Activated CD4-positive, CD25-positive, alpha-beta regulatory T cell treated with anti-CD3 and anti-CD28 coated beads, Interleukin-2, amount 50 U/mL, for 24 hours (primary cell): ENCODE data around the gene TCF12.

Source experiments
- ATAC-seq, 2 donors: fragments of 150-1000 bp; cut with Tn5 transposase; one replicate each; pipeline ENCODE4 v1.10.0; 2021; ENCODE audit warnings: mild to moderate bottlenecking in 1 of 2, moderate library complexity in 1 of 2

The TCF12 gene

DNA sequence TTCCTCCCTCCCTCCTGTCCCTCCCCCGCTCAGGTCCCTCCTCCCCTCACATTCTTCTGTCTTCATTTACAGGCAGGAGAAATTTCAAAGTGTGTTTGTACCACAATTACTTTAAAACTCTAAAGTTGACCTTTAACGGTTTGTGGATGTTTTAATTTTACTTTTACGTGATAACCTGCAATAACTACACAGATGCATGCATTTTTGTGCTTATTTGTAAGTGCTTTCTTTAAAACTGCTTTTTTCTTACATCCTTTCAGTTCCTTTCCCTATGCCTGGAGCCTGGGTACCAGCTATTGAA, 406.1 kb downstream of the TCF12 start:
- ATAC-seq: no peak

DNA sequence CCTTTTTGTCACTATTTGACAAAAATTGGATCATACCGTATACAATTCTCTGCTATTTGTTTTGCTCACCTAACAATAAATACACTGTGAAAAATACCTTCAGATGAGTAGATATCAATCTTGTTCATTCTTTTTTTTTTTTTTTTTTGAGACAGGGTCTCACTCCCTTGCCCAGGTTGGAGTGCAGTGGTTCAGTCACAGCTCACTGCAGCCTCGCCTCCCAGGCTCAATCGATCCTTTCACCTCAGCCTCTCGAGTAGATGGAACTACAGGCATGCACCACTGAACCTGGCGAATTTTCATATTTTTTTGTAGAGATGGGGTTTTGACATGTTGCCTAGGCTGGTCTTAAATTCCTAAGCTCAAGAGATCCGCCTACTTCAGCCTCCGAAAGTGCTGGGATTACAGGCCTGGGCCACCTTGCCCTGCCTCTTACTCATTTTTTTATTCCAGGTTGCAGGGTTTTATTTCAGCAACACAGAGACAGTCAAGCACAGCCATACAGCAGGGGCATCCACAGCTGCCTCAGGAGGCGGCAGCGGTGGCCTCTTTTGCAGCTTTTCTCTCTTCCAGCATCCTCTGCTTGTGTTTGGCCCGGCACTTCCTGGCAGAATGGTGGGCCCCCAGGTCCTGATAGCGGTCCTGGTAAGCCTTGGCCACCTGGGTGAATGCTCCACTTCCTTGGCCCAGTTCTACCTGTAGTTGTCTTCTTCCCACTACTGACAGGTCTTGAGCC, 406.7 kb downstream of the TCF12 start:
- ATAC-seq: no peak

DNA sequence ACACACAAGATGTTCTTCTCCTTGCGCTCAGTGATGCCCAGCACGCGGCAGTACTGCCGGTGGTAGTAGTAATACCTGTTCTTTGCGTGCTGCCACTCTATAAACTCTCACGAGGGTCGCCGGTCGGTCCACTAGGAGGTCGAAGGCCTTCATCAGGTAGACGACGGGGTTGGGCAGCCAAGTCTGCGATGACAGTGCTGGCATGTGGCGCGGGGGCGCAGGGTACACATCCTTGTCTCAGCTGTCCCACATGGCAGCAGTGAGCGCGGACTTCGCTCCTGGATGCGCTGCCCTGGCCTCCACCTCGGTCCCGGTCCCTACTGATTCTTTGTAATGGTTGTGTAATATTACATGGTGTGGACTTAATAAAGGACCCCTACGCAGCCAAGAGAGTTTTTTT, 407.8 kb downstream of the TCF12 start:
- no peak for ATAC-seq

DNA sequence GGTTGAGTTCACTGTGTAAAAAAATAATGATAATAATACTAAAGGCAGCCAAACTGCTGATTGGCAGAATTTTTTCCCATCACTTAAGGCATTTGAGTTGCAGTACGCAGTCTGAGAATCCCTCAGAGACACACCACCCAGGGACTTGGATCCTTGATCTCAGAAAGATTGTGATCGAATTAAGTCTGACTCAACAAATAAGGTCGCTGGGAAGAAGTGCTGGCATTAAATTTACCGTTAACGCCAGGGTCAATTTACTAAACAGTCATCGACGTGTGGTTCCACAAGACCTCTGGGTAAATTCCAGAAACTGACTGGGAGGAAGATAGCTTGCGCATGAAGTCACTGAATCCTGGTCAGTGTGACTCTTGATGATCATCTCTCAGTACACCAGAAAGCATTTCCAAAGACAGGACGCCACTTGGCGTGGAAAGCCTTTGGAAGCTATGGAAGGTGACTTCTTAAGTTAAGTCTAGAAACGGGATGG, 409.6 kb downstream of the TCF12 start:
- no peak for ATAC-seq

DNA sequence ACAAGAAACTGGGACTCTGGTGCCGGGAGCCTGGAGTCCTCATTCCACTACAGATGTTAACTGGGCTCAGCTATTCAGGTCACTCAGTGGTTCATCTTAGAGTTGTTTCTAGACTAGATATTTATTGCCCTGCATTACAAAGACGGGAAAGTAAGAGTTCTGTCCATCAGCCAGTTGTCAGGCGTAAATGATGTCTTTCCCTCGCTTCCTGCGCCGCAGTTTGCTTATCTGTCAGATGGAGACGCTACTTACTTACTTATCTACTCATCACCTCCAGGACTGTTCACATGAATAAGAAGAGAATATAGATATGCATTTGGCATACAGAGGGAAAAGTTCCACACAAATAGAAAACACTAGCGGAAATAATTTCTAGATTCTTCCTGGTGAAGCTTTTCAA, 410.0 kb downstream of the TCF12 start:
- no peak for ATAC-seq

DNA sequence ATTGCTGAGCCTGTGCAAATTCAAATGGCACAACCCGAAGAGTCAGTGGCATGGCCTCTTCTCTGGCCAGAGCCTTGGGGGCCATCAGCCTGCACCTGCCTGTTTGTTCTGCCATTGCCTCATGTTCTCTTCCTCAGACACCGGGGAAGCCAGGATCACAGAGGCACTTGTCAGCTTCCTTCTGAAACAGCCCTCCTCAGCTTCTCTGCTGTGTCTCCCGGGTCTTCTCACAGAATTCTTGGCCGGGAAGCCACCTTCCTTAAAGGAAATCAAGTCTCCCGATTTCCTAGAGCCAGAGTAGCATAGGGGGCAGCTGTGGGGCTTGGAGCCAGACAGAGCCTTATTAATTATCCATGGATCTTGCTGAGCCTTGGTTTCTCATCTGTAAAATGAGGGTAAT, 410.5 kb downstream of the TCF12 start:
- no peak for ATAC-seq

DNA sequence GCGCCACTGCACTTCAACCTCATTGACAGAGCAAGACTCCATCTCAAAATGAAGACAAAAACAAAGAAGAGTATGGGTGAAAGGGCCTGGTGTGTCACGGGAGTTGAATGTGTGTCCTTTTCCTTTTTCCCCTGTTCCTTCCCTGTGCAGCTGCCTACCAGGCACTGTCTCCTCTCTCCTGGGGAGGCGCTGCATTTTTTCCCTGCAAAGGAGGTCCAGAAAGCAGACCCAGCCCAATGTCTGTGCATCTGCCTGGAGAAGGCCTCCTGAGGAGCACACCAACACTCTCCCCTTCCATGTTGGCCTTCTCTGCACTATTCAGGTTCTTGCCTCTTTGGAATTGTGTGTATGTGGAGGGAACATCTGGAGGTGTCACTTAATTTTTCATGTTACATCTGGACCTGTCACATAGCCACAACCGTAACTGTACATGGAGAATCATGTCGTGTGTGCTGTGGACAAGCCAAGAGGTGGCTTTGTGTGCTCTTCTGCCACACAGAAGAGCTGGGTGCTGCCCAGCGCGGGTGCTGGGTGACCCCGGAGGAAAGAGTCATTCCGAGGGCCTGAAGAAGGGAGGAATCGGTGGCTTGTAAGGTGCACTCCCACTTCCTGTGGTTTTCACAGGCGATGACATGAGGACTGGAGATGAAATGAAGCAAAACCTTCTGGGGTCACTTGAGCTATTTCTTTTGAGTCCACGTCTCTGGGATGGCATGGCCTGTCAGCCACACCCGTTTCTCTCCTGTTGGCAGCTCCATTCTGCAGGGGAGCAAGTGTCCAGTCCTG, 411.3 kb downstream of the TCF12 start:
- ATAC-seq: peak in 1 of 2 donors; percentile 13

DNA sequence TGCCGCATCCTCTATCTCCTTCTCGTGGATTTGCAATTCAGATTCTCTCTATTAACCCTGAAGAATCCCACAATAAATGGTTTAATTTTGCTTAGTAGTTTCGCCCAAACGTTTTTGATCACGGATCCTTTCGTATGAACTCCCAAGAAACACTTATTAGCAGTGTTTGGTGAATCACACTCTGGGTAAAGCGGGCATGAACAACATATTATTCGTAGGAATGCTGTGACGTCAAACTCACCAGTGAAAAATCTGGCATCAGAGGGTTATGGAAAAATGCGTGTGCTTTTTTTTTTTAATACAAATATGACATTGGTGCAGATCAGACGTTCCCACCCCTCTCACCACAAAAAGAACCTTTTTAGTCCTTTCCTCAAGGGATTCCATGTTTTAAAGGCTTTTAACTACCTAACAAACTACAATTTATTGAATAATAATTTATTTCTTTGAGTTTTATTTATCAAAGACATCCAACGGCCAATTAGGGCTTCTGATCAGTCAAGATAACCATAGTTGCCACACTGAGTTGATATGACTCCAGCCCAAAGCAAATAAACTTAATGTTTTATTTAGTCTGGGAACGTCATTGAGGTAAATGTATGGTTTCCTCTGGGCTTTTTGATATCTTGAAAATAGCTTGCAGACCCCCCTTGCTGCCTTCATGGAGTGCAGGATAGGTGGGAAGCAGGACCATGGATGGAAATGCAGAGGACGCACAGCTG, 412.3 kb downstream of the TCF12 start:
- ATAC-seq: no peak

DNA sequence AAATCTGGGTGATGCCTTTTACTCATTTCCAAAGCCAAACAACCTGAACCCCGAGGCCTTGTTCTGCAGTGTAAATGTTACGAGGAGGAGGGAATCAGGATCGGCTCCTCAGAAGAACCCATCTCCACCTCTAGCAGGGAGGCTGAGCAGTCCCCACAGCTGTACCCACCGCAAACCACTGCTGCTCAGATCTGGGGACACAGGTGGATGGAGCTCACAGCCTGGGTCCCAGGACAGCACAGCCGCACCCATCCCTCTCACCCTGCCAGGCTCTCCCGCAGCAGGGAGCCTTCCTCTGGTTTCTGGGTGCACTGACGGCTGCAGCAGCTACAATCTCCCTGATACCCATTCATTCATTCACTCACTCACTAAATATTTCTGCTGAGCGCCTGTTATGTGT, 413.9 kb downstream of the TCF12 start:
- ATAC-seq: no peak

DNA sequence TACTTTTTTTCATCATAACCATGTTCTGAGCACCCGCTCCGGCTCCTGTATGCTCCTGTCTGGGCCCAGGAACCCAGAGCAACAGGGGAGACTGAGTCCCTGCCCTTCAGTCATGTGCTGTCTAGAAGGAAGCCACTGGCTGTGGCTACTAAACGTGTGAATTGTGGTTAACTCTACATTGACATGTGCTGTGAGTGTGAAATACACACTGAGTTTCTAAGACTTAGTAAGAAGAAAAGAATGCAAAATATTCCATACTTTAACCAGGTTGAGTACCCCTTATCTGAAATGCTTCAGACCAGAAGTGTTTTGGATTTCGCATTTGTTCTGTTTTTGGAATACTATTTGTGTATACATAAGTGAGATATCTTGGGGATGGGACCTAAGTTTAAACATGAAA, 415.0 kb downstream of the TCF12 start:
- ATAC-seq: no peak

DNA sequence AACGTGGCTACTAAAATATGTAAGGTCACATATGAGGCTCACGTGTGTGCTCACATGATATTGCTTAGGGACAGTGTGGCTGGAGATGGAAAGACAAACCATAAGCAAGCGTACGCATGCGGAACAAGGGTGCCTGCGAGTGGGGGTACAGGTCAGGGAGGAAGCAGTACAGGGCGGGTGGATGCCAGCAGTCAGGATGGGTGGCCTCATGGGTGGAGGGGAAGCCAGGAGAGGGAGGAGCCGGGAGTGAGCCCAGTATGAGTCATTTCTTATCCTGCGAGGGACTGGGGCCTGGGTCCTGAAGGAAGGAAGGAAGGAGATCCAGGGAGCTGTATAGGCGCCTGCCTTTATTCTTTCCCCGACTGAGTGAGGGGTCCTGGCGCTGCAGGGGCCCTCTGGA, 415.8 kb downstream of the TCF12 start:
- ATAC-seq: no peak

DNA sequence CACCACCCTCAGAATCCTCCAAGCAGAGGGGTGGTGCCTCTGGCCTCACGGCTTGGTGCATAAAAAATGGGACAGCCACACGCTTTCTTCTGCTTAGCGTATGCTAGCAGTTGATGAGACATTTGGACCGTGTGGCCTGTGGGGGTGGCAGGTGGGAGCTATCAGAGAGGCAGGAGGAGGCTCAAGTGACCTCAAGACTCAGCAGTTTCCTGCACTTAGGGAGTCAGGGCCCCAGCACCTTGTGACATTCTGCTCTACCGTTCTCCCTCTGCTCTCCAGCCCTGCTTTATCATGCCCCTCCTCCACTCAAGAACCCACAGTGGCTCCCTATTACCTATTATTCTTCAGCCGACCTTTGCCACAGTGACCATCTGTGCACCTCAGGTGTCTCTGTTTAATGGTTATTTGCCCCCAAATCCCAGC, 416.9 kb downstream of the TCF12 start:
- ATAC-seq: no peak

DNA sequence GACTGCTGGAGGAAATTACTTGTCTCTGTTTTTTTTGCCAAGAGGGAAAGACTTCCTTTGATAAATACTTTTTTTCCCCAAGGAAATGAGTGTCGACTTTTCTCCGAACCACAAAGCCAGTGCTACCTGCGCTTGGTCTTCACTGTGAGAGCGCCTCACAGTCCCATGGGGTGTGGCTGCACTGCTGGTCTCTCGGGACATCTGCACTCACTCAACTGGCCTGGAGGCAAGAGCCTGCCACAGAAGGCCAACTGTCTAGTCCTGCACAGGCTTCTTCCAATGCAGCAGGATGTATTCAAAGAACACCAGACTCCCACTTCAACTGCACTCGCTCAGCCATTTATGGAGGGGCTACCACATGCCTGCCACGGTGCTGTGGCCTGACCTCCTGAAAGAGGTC, 417.3 kb downstream of the TCF12 start:
- ATAC-seq: no peak

DNA sequence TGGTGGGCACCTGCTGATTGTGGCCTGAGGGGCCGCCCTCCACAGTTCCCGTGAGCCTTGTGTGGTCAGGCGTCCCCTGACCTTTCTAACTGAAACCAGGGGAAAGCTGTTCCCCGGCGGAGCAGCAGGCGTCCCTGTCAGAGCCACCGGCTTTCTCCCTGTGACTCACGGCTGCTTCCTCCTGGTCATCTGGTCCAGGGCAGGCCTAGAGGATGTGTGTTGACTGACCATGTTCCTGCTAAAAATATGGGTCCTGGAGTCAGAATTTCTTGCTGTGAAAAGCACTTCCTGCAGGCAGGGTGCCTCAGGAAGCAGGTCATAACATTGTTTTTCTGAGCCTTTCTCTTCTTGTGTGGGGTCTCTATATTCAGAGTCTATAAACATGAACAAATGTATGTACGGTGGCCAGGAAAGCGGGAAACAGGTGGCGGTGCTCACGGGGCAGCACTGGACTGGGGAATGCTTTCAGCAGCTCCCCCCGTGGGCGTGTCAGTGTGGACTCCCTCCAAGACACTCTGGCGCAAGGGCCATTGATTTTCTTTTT, 419.5 kb downstream of the TCF12 start:
- ATAC-seq: no peak

DNA sequence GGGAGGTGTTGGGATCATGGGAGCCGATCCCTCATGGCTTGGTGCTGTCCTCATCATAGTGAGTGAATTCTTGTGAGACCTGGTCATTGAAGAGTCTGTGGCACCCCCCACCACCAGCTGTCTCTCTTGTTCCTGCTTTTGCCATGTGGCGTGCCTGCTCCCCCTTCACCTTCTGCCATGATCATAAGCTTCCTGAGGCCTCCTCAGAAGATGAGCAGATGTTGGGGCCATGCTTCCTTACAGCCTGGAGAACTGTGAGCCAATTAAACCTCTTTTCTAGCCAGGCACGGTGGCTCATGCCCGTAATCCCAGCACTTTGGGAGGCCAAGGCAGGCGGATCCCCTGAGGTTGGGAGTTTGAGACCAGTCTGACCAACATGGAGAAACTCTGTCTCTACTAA, 420.9 kb downstream of the TCF12 start:
- no peak for ATAC-seq
